HepG2 (cell line): ENCODE data around the gene RAD51C. TPM values are rescaled to one million over a fixed set of nuclear protein-coding genes. Genes with fewer than 3 reads are reported as not detected.
A peak's percentile ranks its signal among the peaks of the same experiment; 100 is the strongest.
"Not testable (repeated sequence)": the region's sequence is repeated elsewhere in the genome, so short reads cannot be mapped to it uniquely, and the experiment has no call there.

Experiments
- ATAC-seq: fragments of 200-7000 bp; cut with Tn5 transposase; 3 replicates; pipeline ENCODE4 v1.9.1; 2020; ENCODE audit warnings: mild to moderate bottlenecking, moderate library complexity
- BruUV-seq: library from RNA; stranded (reverse); fragments of 400-500 nt; replicated peaks from 2 replicates; lab custom pipeline; 2021; lab: Mats Ljungman, UMichigan
- CTCF ChIA-PET: fragments of 300-600 bp; formaldehyde crosslinking; extraction: SDS; loops from one replicate; lab custom pipeline; 2021; ENCODE audit warnings: low total read pairs, inconsistent platforms, low intra/inter-chr PET ratio; lab: Yijun Ruan, JAX
- POLR2A ChIA-PET: fragments of 350-600 bp; sonication (Branson Sonifier 250); formaldehyde crosslinking; loops from one replicate; lab custom pipeline; 2020; ENCODE audit warnings: antibody characterized with exemption, inconsistent platforms; lab: Yijun Ruan, JAX
- DNase-seq: peaks from one replicate; pipeline ENCODE4 v3.0.0-alpha.2; 2015; ENCODE audit warnings: low spot score
- FAIRE-seq: peaks from 3 replicates; lab custom pipeline; 2011; peaks lifted over from hg19 to GRCh38; lab: Jason Lieb, UNC
- H2AFZ ChIP-seq: one replicate; pipeline ENCODE4 v1.6.1; 2011; ENCODE audit warnings: low read length, inconsistent platforms
- H3K27ac ChIP-seq: fragments of 300-600 bp; 3 replicates; pipeline ENCODE4 v1.8.0; 2011; ENCODE audit warnings: mixed run types, mild to moderate bottlenecking, mixed read lengths, low read length, inconsistent platforms; ENCODE audit not compliant: insufficient read depth; ENCODE audit errors: extremely low read length
- H3K27me3 ChIP-seq, 2 experiments: fragments of 200-600 bp in 1 of 2; 2 replicates in 1 of 2; 3 replicates in 1 of 2; pipeline versions ENCODE4 v1.6.0 to v1.8.0; 2011; ENCODE audit warnings: low read length in 2 of 2, mild to moderate bottlenecking in 2 of 2, moderate library complexity in 2 of 2, inconsistent platforms in 1 of 2; ENCODE audit not compliant: insufficient read depth in 2 of 2, control insufficient read depth in 1 of 2
- H3K36me3 ChIP-seq, 2 experiments: fragments of 200-600 bp in 1 of 2; replicated peaks in 1 of 2; 2 replicates in 1 of 2; 3 replicates in 1 of 2; pipeline versions ENCODE4 v1.5.1 to v1.8.0; 2011; ENCODE audit warnings: low read length in 2 of 2, inconsistent platforms in 1 of 2; ENCODE audit not compliant: insufficient read depth in 2 of 2, control insufficient read depth in 1 of 2
- H3K4me1 ChIP-seq: 2 replicates; pipeline ENCODE4 v1.5.1; 2012; ENCODE audit warnings: low read length, inconsistent platforms; ENCODE audit not compliant: insufficient read depth
- H3K4me2 ChIP-seq: 2 replicates; pipeline ENCODE4 v1.6.0; 2011; ENCODE audit warnings: low read depth, low read length, inconsistent platforms
- H3K4me3 ChIP-seq, 3 experiments: fragments of 200-600 bp in 1 of 3; sonication (generic), shearing (Covaris generic) in 1 of 3; replicated peaks in 1 of 3; 2 replicates each; pipeline ENCODE4 v1.5.1; 2011 to 2016; ENCODE audit warnings: low read length in 3 of 3, inconsistent platforms in 2 of 3, low read depth in 2 of 3, mild to moderate bottlenecking in 2 of 3, control low read depth in 1 of 3, mixed read lengths in 1 of 3; ENCODE audit not compliant: insufficient read depth in 1 of 3
- H3K79me2 ChIP-seq: one replicate; pipeline ENCODE4 v1.6.1; 2011; ENCODE audit warnings: low read length, inconsistent platforms; ENCODE audit not compliant: insufficient read depth
- H3K9ac ChIP-seq: 2 replicates; pipeline ENCODE4 v1.6.0; 2011; ENCODE audit warnings: mild to moderate bottlenecking, low read depth, low read length, inconsistent platforms; ENCODE audit not compliant: insufficient read depth
- H3K9me3 ChIP-seq: 2 replicates; pipeline ENCODE4 v1.5.1; 2012; ENCODE audit warnings: mild to moderate bottlenecking, low read length
- H4K20me1 ChIP-seq: 2 replicates; pipeline ENCODE4 v1.6.0; 2011; ENCODE audit warnings: inconsistent platforms, mild to moderate bottlenecking, low read length, moderate library complexity; ENCODE audit not compliant: insufficient read depth
- FLYWCH1 ChIP-seq: sonication (generic); formaldehyde crosslinking; IDR thresholded peaks from 2 replicates; pipeline ENCODE4 v1.8.1; 2023; ENCODE audit warnings: mild to moderate bottlenecking, missing genetic modification reagents
- GABPB1 ChIP-seq: IDR thresholded peaks from 2 replicates; pipeline ENCODE4 v1.6.1; 2016; ENCODE audit warnings: mild to moderate bottlenecking, missing genetic modification reagents, moderate library complexity, missing compliant biosample characterization
- WGBS: methylation state at CpG from one replicate; pipeline ENCODE4 v1.1.6; 2017; ENCODE audit warnings: low lambda C conversion rate; 5-methylcytosine and 5-hydroxymethylcytosine counted together
- in situ Hi-C: cut with HindIII; loops from 2 replicates; pipeline ENCODE4 v1.10.0; 2017; ENCODE audit warnings: low pct_unique_long_range_greater_than_20kb; ENCODE audit not compliant: extremely low pct_ligation_motif_present
- intact Hi-C: fragments of 100-400 bp; cut with micrococcal nuclease; formaldehyde crosslinking; loops from one replicate; pipeline ENCODE4 v1.10.0; 2022; ENCODE audit not compliant: unreplicated experiment
- polyA plus RNA-seq, 8 experiments: library from polyadenylated mRNA; depleted of rRNA in 3 of 8; stranded (reverse) in 7 of 8; unstranded in 1 of 8; fragments of >200 nt; fragmentation: Illumina TruSeq in 4 of 8; extraction: Trizol in 4 of 8; gene quantifications; 2 replicates each; pipeline versions ENCODE4 v1.2.1 to v1.2.3, GENCODE V29; 2011 to 2016; ENCODE audit warnings: low read depth in 4 of 8, missing spikeins in 1 of 8, mixed read lengths in 1 of 8; ENCODE audit not compliant: insufficient read depth in 1 of 8
- total RNA-seq, 5 experiments: library from RNA; depleted of rRNA; stranded (reverse); fragments of >200 nt; fragmentation: Illumina TruSeq; extraction: Trizol; gene quantifications; 2 replicates each; pipeline ENCODE4 v1.2.3, GENCODE V29; 2016; ENCODE audit warnings: low read depth in 1 of 5
- TF ChIP-seq, protein P1 (sequence below): sonication (generic); formaldehyde crosslinking; conservative IDR thresholded peaks from 2 replicates; pipeline ENCODE4 v1.8.0; 2022; ENCODE audit warnings: low read depth, missing genetic modification reagents
- TF ChIP-seq, protein P2 (sequence below), 2 experiments: fragments of 450-650 bp in 1 of 2; sonication (generic) in 1 of 2; formaldehyde crosslinking in 1 of 2; IDR thresholded peaks; 2 replicates each; pipeline versions ENCODE4 v1.6.1 to v1.8.0; 2016 to 2022; ENCODE audit warnings: antibody characterized with exemption in 1 of 2, mild to moderate bottlenecking in 1 of 2, missing genetic modification reagents in 1 of 2

RAD51C gene
- total and polyA plus RNA-seq, 2 of the 13 experiments (the other 11 are each of a cell fraction or from before 2014, with no cell fraction given): 38.5 to 106 TPM

DNA sequence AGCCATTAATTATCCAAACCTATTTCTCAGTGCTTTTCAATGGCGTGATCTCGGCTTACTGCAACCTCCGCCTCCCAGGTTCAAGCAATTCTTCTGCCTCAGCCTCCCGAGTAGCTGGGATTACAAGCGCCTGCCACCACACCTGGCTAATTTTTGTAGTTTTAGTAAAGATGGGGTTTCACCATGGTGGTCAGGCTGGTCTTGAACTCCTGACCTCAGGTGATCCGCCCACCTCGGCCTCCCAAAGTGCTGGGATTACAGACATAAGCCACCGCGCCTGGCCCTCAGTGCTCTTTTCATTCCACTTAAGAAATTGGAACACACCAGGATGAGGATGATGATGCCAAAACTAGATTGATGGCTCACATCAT lies 32.7 kb upstream of the RAD51C start:
- Histone ChIP-seq H3K4me1 (peaks cover 14% of the 10 kb centered on the region), H3K27ac (peak overlapping the region; percentile 88), H2AFZ (peak overlapping the region; percentile 94), H3K9ac (peak overlapping the region; percentile 96), H3K4me2 (peak overlapping the region; percentile 82), H3K4me3 (peak overlapping the region; percentile 33 to 59 (median 35); a peak in 5 of 6 replicates)
- FAIRE-seq, H3K79me2 ChIP-seq, DNase-seq, CTCF ChIA-PET, H3K36me3 ChIP-seq, H3K27me3 ChIP-seq, H4K20me1 ChIP-seq, ATAC-seq, H3K9me3 ChIP-seq, in situ Hi-C loops: not testable (repeated sequence)
- 38% methylated on average over 9 of the region's 9 CpGs for WGBS
- POLR2A ChIA-PET: interaction anchor here (0.6 to 5.6 kb wide), 9 partner anchors 8 to 141 kb away, joined by 3 to 154 read pairs (median 6); partner anchors contain the start of genes RAD51C and TEX14
- peak; percentile 5; the same call in 1 of the 2 replicates for TF ChIP-seq GABPB1 (CRISPR knock-in tag)
- TF ChIP-seq, protein P1, sequence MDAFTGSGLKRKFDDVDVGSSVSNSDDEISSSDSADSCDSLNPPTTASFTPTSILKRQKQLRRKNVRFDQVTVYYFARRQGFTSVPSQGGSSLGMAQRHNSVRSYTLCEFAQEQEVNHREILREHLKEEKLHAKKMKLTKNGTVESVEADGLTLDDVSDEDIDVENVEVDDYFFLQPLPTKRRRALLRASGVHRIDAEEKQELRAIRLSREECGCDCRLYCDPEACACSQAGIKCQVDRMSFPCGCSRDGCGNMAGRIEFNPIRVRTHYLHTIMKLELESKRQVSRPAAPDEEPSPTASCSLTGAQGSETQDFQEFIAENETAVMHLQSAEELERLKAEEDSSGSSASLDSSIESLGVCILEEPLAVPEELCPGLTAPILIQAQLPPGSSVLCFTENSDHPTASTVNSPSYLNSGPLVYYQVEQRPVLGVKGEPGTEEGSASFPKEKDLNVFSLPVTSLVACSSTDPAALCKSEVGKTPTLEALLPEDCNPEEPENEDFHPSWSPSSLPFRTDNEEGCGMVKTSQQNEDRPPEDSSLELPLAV: 0 out of 2 replicates have a peak, but pooled peaks have one; percentile 5
- TSS peak; percentile 60 for BruUV-seq
- intact Hi-C loops: loop anchor here (1.0 kb wide), 3 partner anchors 27 to 141 kb away; no protein-coding TSS in a partner anchor

DNA sequence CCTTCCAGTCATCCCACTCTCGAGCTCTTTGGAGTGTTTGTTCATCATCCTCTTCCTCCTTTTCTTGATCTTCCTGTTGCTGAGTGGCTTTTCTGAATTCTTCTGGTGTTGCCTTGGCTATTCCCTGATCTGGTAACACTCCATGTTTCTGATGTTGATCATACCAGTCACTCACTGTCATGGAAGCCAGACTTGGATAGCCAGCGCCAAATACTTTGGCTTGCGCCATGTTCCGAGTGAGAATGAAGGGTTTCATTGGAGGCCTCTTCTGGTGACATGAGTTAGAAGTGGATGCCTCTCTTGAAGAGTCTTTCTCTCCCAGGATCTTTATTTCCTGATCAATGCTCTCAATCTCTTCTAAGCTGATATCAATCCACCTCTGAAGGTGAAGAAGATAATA lies 31.8 kb upstream of the RAD51C start:
- no peak overlapping the region for H3K27ac ChIP-seq
- no peak overlapping the region for H3K9ac ChIP-seq
- DNase-seq: no peak
- no peak for ATAC-seq
- H2AFZ ChIP-seq: no peak overlapping the region
- no TSS peak for BruUV-seq
- H3K4me3 ChIP-seq: no peak overlapping the region
- H4K20me1 ChIP-seq: no peaks in the 10 kb centered on the region
- no peaks in the 10 kb centered on the region for H3K27me3 ChIP-seq
- H3K79me2 ChIP-seq: no peaks in the 10 kb centered on the region
- ChIA-PET CTCF (no interaction called here), POLR2A (interaction anchor here (5.6 kb wide), 1 partner anchor 29 kb away, joined by 154 read pairs; no protein-coding TSS in a partner anchor)
- TF ChIP-seq FLYWCH1 (CRISPR knock-in tag): no peak
- TF ChIP-seq, protein P2, sequence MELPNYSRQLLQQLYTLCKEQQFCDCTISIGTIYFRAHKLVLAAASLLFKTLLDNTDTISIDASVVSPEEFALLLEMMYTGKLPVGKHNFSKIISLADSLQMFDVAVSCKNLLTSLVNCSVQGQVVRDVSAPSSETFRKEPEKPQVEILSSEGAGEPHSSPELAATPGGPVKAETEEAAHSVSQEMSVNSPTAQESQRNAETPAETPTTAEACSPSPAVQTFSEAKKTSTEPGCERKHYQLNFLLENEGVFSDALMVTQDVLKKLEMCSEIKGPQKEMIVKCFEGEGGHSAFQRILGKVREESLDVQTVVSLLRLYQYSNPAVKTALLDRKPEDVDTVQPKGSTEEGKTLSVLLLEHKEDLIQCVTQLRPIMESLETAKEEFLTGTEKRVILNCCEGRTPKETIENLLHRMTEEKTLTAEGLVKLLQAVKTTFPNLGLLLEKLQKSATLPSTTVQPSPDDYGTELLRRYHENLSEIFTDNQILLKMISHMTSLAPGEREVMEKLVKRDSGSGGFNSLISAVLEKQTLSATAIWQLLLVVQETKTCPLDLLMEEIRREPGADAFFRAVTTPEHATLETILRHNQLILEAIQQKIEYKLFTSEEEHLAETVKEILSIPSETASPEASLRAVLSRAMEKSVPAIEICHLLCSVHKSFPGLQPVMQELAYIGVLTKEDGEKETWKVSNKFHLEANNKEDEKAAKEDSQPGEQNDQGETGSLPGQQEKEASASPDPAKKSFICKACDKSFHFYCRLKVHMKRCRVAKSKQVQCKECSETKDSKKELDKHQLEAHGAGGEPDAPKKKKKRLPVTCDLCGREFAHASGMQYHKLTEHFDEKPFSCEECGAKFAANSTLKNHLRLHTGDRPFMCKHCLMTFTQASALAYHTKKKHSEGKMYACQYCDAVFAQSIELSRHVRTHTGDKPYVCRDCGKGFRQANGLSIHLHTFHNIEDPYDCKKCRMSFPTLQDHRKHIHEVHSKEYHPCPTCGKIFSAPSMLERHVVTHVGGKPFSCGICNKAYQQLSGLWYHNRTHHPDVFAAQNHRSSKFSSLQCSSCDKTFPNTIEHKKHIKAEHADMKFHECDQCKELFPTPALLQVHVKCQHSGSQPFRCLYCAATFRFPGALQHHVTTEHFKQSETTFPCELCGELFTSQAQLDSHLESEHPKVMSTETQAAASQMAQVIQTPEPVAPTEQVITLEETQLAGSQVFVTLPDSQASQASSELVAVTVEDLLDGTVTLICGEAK (IDR thresholded peaks at IDR 0.05): no peak
- TF ChIP-seq, protein P2 (CRISPR knock-in tag; IDR thresholded peaks at IDR 0.05): no peak
- peaks cover 14% of the 10 kb centered on the region for H3K4me1 ChIP-seq
- H3K4me2 ChIP-seq: no peak overlapping the region
- in situ Hi-C loops (no loop called here), intact Hi-C loops (no loop called here)
- WGBS: 70% methylated on average over 4 of the region's 4 CpGs
- H3K9me3 ChIP-seq: no peaks in the 10 kb centered on the region; the same call in 1 of the 2 replicates
- no peaks in the 10 kb centered on the region for H3K36me3 ChIP-seq
- no peak for FAIRE-seq
